EH (cell line): ENCODE measurements around the gene NMT2.

ENCODE experiments used
- DNase-seq: peaks from one replicate; pipeline ENCODE4 v3.0.0-alpha.2; 2015; ENCODE audit warnings: low read depth

Gene NMT2

GRCh38 chr10:15181576-15182156, 13.2 kb upstream of the NMT2 start:
- no peak for DNase-seq

- DNase-seq = peak; percentile 82
Measured at GRCh38 chr10:15180736-15181135, 12.2 kb upstream of the NMT2 start.

GRCh38 chr10:15176269-15176668, 7.8 kb upstream of the NMT2 start:
- no peak for DNase-seq

GRCh38 chr10:15175587-15175986, 7.1 kb upstream of the NMT2 start:
- DNase-seq = no peak

GRCh38 chr10:15172306-15172840, 3.9 kb upstream of the NMT2 start:
- DNase-seq = no peak

GRCh38 chr10:15169555-15170401, 1.3 kb upstream of the NMT2 start:
- DNase-seq = no peak

- peak; percentile 95 for DNase-seq
Measured at GRCh38 chr10:15168786-15169554, 477 bp upstream of the NMT2 start.

GRCh38 chr10:15167411-15168290, 842 bp downstream of the NMT2 start:
- peak; percentile 65 for DNase-seq

- DNase-seq = no peak
Measured at GRCh38 chr10:15166325-15166724, 2.2 kb downstream of the NMT2 start.

GRCh38 chr10:15163253-15163828, 5.2 kb downstream of the NMT2 start:
- no peak for DNase-seq

- no peak for DNase-seq
Measured at GRCh38 chr10:15158972-15159371, 9.5 kb downstream of the NMT2 start.

GRCh38 chr10:15158448-15158847, 10.0 kb downstream of the NMT2 start:
- DNase-seq = no peak

- no peak for DNase-seq
Measured at GRCh38 chr10:15155978-15156656, 12.4 kb downstream of the NMT2 start.

GRCh38 chr10:15152556-15152955, 15.9 kb downstream of the NMT2 start:
- DNase-seq = no peak

GRCh38 chr10:15150563-15150962, 17.9 kb downstream of the NMT2 start:
- DNase-seq = no peak

GRCh38 chr10:15149042-15149771, 19.3 kb downstream of the NMT2 start:
- no peak for DNase-seq

- no peak for DNase-seq
Measured at GRCh38 chr10:15147594-15148392, 20.7 kb downstream of the NMT2 start.

GRCh38 chr10:15146366-15146765, 22.1 kb downstream of the NMT2 start:
- no peak for DNase-seq

GRCh38 chr10:15144788-15145187, 23.7 kb downstream of the NMT2 start:
- peak; percentile 58 for DNase-seq
